T-helper 1 cell treated with Interleukin-12 subunit alpha and Interleukin-12 subunit beta and Interleukin-4 antibody, amounts not matched to agents 30 μg/mL and 1 μg/mL, for 36 hours (primary cell): ENCODE measurements around the gene UBL4B.

ENCODE experiments used
- H3K27ac Mint-ChIP-seq: one replicate; pipeline ENCODE4 v1.8.0; 2021; ENCODE audit warnings: mild to moderate bottlenecking, mixed read lengths
- H3K27me3 Mint-ChIP-seq: one replicate; pipeline ENCODE4 v1.8.0; 2021; ENCODE audit warnings: low read depth, mixed read lengths
- H3K36me3 Mint-ChIP-seq: one replicate; pipeline ENCODE4 v1.8.0; 2021; ENCODE audit warnings: low read depth, mixed read lengths
- H3K4me1 Mint-ChIP-seq: one replicate; pipeline ENCODE4 v1.8.0; 2021; ENCODE audit warnings: low read depth, mixed read lengths
- H3K4me3 Mint-ChIP-seq: one replicate; pipeline ENCODE4 v1.8.0; 2021; ENCODE audit warnings: mild to moderate bottlenecking, moderate library complexity, mixed read lengths
- H3K9me3 Mint-ChIP-seq: one replicate; pipeline ENCODE4 v1.8.0; 2021; ENCODE audit warnings: mixed read lengths

UBL4B gene

GRCh38 chr1:110148961-110149360 is 36.7 kb downstream of the UBL4B start:
- Mint-ChIP-seq H3K27ac (no peak overlapping the region), H3K4me1 (no peaks in the 10 kb centered on the region), H3K9me3 (no peaks in the 10 kb centered on the region), H3K4me3 (no peak overlapping the region), H3K27me3 (peaks cover 34% of the 10 kb centered on the region), H3K36me3 (no peaks in the 10 kb centered on the region)

GRCh38 chr1:110150330-110151174 is 38.3 kb downstream of the UBL4B start, which contains the start of gene SLC6A17:
Gene SLC6A17, plus strand, starts transcription at chr1:110150494. Its CDS starts 16,436 bp downstream, at chr1:110166930.
- Mint-ChIP-seq H3K36me3 (no peaks in the 10 kb centered on the region), H3K4me3 (no peak within 1 kb of the TSS), H3K27me3 (peaks cover 45% of the 10 kb centered on the region), H3K27ac (no peak within 1 kb of the TSS), H3K4me1 (no peaks in the 10 kb centered on the region), H3K9me3 (no peaks in the 10 kb centered on the region)

GRCh38 chr1:110151175-110151669 is 39.0 kb downstream of the UBL4B start:
- no peaks in the 10 kb centered on the region for H3K4me1 Mint-ChIP-seq
- H3K27me3 Mint-ChIP-seq: peaks cover 46% of the 10 kb centered on the region

GRCh38 chr1:110152133-110152785 is 40.0 kb downstream of the UBL4B start:
- Mint-ChIP-seq H3K36me3 (no peaks in the 10 kb centered on the region), H3K9me3 (no peaks in the 10 kb centered on the region), H3K4me3 (no peak overlapping the region), H3K27me3 (peaks cover 50% of the 10 kb centered on the region), H3K4me1 (no peaks in the 10 kb centered on the region), H3K27ac (no peak overlapping the region)

More at GRCh38 chr1:110151175-110151669, 39.0 kb downstream of the UBL4B start:
- H3K9me3 Mint-ChIP-seq: no peaks in the 10 kb centered on the region
- no peak overlapping the region for H3K4me3 Mint-ChIP-seq
- H3K36me3 Mint-ChIP-seq: no peaks in the 10 kb centered on the region
- no peak overlapping the region for H3K27ac Mint-ChIP-seq

GRCh38 chr1:110153407-110153950 is 41.2 kb downstream of the UBL4B start:
- Mint-ChIP-seq H3K4me1 (no peaks in the 10 kb centered on the region), H3K4me3 (no peak overlapping the region), H3K36me3 (no peaks in the 10 kb centered on the region), H3K27ac (no peak overlapping the region), H3K9me3 (no peaks in the 10 kb centered on the region), H3K27me3 (peaks cover 54% of the 10 kb centered on the region)

- H3K36me3 Mint-ChIP-seq: no peaks in the 10 kb centered on the region
- H3K4me1 Mint-ChIP-seq: no peaks in the 10 kb centered on the region
- peaks cover 43% of the 10 kb centered on the region for H3K27me3 Mint-ChIP-seq
- H3K4me3 Mint-ChIP-seq: no peak overlapping the region
- H3K27ac Mint-ChIP-seq: no peak overlapping the region
- H3K9me3 Mint-ChIP-seq: no peaks in the 10 kb centered on the region
Measured at GRCh38 chr1:110155878-110156522, 43.8 kb downstream of the UBL4B start.

- no peaks in the 10 kb centered on the region for H3K9me3 Mint-ChIP-seq
- H3K27ac Mint-ChIP-seq: no peak overlapping the region
- no peaks in the 10 kb centered on the region for H3K4me1 Mint-ChIP-seq
- H3K27me3 Mint-ChIP-seq: peaks cover 21% of the 10 kb centered on the region
- no peaks in the 10 kb centered on the region for H3K36me3 Mint-ChIP-seq
- no peak overlapping the region for H3K4me3 Mint-ChIP-seq
Measured at GRCh38 chr1:110158261-110158660, 46.0 kb downstream of the UBL4B start.

- Mint-ChIP-seq H3K27ac (no peak overlapping the region), H3K4me3 (no peak overlapping the region), H3K9me3 (no peaks in the 10 kb centered on the region), H3K27me3 (peaks cover 19% of the 10 kb centered on the region), H3K4me1 (peaks cover 2% of the 10 kb centered on the region), H3K36me3 (no peaks in the 10 kb centered on the region)
Measured at GRCh38 chr1:110159168-110159567, 46.9 kb downstream of the UBL4B start.

- H3K36me3 Mint-ChIP-seq: no peaks in the 10 kb centered on the region
- peaks cover 8% of the 10 kb centered on the region for H3K27me3 Mint-ChIP-seq
- H3K27ac Mint-ChIP-seq: no peak overlapping the region
- H3K9me3 Mint-ChIP-seq: no peaks in the 10 kb centered on the region
- H3K4me3 Mint-ChIP-seq: no peak overlapping the region
- peaks cover 2% of the 10 kb centered on the region for H3K4me1 Mint-ChIP-seq
Measured at GRCh38 chr1:110160538-110161100, 48.4 kb downstream of the UBL4B start.

GRCh38 chr1:110161165-110161564 is 48.9 kb downstream of the UBL4B start:
- H3K27me3 Mint-ChIP-seq: peaks cover 8% of the 10 kb centered on the region
- no peak overlapping the region for H3K27ac Mint-ChIP-seq
- H3K4me1 Mint-ChIP-seq: peaks cover 2% of the 10 kb centered on the region
- H3K4me3 Mint-ChIP-seq: no peak overlapping the region
- H3K36me3 Mint-ChIP-seq: no peaks in the 10 kb centered on the region
- H3K9me3 Mint-ChIP-seq: no peaks in the 10 kb centered on the region

GRCh38 chr1:110161849-110162248 is 49.6 kb downstream of the UBL4B start:
- Mint-ChIP-seq H3K9me3 (no peaks in the 10 kb centered on the region), H3K4me1 (peaks cover 2% of the 10 kb centered on the region), H3K27ac (no peak overlapping the region), H3K4me3 (no peak overlapping the region), H3K27me3 (peaks cover 3% of the 10 kb centered on the region), H3K36me3 (no peaks in the 10 kb centered on the region)
